ENCODE measurements around the gene TRAPPC6A. TPM values are rescaled to one million over a fixed set of nuclear protein-coding genes. Genes with fewer than 3 reads are reported as not detected.

TRAPPC6A gene
- total and polyA plus RNA-seq, 2 of the 4 experiments (the other 2 are of a cell fraction) = 4.1 to 13.4 TPM

- H3K4ac ChIP-seq (ENCODE audit: low read depth, low read length) = no peak overlapping the region
- no TSS peak for BruUV-seq (replicated peaks)
- no peak for TF ChIP-seq MAZ (IDR thresholded peaks at IDR 0.05; ENCODE audit: borderline replicate concordance, low read depth, low read length)
- TF ChIP-seq RCOR1 (IDR thresholded peaks at IDR 0.05; ENCODE audit: insufficient replicate concordance, low read length) = no peak
- no peak for TF ChIP-seq MXI1 (IDR thresholded peaks at IDR 0.05; ENCODE audit: borderline replicate concordance, low read depth, low read length)
- WGBS, 2 experiments (ENCODE audit: extremely low coverage in 2 of 2, insufficient read length in 1 of 2) = 100% methylated on average over 2 of the region's 21 CpGs; no CpG with 5 or more reads in 1 of the 2 experiments
- ChIA-PET POLR2A (ENCODE audit: unreplicated experiment) (no interaction called here), CTCF (no interaction called here)
- H3K18ac ChIP-seq (ENCODE audit: low read depth, low read length) = no peak overlapping the region
- H2BK120ac ChIP-seq (ENCODE audit: low read depth, low read length) = no peak overlapping the region
- no peak overlapping the region for H3K56ac ChIP-seq (ENCODE audit: extremely low read depth, insufficient read depth, low read length)
- no peak overlapping the region for H4K91ac ChIP-seq (ENCODE audit: insufficient read depth, low read depth, low read length)
- no peak overlapping the region for H3K14ac ChIP-seq (replicated peaks; ENCODE audit: low read depth, low read length)
- no peak overlapping the region for H2BK5ac ChIP-seq (ENCODE audit: low read depth, low read length, poor library complexity, severe bottlenecking)
- ATAC-seq (ENCODE audit: low read depth) (no peak), DNase-seq (no peak)
- peaks cover 44 to 85% of the 10 kb centered on the region in 2 experiments for H3K79me1 ChIP-seq (ENCODE audit: low read depth in 1 of 2, low read length in 2 of 2)
- no peak overlapping the region for H3K27ac ChIP-seq (ENCODE audit: insufficient read depth, low read length)
- dilution Hi-C loops (cut with HindIII; ENCODE audit: low sequenced_read_pairs, unreplicated experiment) = no loop called here
- intact Hi-C loops (cut with micrococcal nuclease) = no loop called here
- H4K8ac ChIP-seq (ENCODE audit: low read depth in 2 of 2, low read length in 2 of 2) = no peak overlapping the region
- peaks cover 2% of the 10 kb centered on the region; the same call in 1 of the 2 replicates for H3K4me1 ChIP-seq (ENCODE audit: control insufficient read depth, insufficient read depth, low read length)
- no peak overlapping the region for H3K23ac ChIP-seq (ENCODE audit: low read depth, low read length)
- peaks cover 19% of the 10 kb centered on the region for H3K9me1 ChIP-seq (ENCODE audit: insufficient read depth, low read length)
- no peak overlapping the region for H3K4me2 ChIP-seq (ENCODE audit: low read depth, low read length)
- H4K5ac ChIP-seq (ENCODE audit: low read depth, low read length) = no peak overlapping the region
- no peak overlapping the region for H2BK15ac ChIP-seq (ENCODE audit: low read depth, low read length)
- H3K27me3 ChIP-seq (ENCODE audit: control insufficient read depth, insufficient read depth, low read length) = no peaks in the 10 kb centered on the region
- no peak overlapping the region for H3K9ac ChIP-seq (ENCODE audit: low read depth, low read length)
- H4K20me1 ChIP-seq (ENCODE audit: insufficient read depth, low read length) = peaks cover 62% of the 10 kb centered on the region
- H2AK5ac ChIP-seq (ENCODE audit: low read depth, low read length) = no peak overlapping the region
- H3K4me3 ChIP-seq (ENCODE audit: insufficient read depth, low read depth, low read length) = no peak overlapping the region
- H2BK20ac ChIP-seq (ENCODE audit: low read depth, low read length) = no peak overlapping the region
- no peak overlapping the region for H2AFZ ChIP-seq (replicated peaks; ENCODE audit: low read length, poor library complexity)
- 0 out of 2 replicates have a peak, but pooled peaks cover 4% of the 10 kb centered on the region for H3K36me3 ChIP-seq (ENCODE audit: control insufficient read depth, insufficient read depth, low read length)
- H2AK9ac ChIP-seq (replicated peaks; ENCODE audit: low read depth, low read length, poor library complexity) = peak overlapping the region; percentile 61
- in situ Hi-C loops (cut with MboI; ENCODE audit: low sequenced_read_pairs) = no loop called here
- no peaks in the 10 kb centered on the region for H3K9me3 ChIP-seq (ENCODE audit: control insufficient read depth, insufficient read depth, low read length)
These were observed 42.7 kb downstream of the TRAPPC6A start for GRCh38 chr19:45135176-45135885.

Data from IMR-90 (cell line).